ENCODE data around the gene TPM1.
A peak's percentile ranks its signal among the peaks of the same experiment; 100 is the strongest.

TPM1 gene

DNA sequence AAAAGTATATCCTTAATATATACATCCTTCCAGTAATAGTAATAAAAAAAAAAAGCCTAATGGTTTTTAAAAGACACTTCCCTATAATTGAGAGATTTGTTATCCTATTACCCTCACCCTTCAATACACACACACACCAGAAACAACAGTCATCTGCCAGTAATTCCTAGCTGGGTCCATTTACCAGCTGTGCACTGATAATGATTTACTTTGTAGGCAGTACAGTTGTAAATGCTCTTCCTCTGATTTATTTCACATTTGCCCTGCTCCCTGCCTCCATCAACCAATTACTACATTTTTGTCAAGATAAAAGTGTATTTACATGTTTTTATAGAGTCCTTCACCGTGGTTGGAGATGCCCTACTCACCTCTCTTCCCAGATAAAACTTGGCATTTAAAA, 12.4 kb downstream of the TPM1 start:
- DNase-seq (ENCODE audit: low read depth): peak; percentile 37

DNA sequence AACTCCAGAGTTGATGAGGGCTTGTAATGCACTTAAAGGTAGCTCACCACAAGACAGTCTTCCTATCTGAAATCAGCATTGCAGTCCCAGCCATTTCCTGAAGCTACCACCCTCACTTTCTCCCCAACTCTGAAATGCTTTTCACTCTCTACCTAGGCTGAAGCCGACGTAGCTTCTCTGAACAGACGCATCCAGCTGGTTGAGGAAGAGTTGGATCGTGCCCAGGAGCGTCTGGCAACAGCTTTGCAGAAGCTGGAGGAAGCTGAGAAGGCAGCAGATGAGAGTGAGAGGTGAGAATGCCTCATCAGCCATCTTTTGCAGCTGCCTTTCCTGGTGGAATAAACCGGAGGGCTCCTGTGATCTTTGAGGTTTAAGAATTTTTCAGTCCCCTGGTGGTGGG, 14.3 kb downstream of the TPM1 start:
- no peak for DNase-seq (ENCODE audit: low read depth)

DNA sequence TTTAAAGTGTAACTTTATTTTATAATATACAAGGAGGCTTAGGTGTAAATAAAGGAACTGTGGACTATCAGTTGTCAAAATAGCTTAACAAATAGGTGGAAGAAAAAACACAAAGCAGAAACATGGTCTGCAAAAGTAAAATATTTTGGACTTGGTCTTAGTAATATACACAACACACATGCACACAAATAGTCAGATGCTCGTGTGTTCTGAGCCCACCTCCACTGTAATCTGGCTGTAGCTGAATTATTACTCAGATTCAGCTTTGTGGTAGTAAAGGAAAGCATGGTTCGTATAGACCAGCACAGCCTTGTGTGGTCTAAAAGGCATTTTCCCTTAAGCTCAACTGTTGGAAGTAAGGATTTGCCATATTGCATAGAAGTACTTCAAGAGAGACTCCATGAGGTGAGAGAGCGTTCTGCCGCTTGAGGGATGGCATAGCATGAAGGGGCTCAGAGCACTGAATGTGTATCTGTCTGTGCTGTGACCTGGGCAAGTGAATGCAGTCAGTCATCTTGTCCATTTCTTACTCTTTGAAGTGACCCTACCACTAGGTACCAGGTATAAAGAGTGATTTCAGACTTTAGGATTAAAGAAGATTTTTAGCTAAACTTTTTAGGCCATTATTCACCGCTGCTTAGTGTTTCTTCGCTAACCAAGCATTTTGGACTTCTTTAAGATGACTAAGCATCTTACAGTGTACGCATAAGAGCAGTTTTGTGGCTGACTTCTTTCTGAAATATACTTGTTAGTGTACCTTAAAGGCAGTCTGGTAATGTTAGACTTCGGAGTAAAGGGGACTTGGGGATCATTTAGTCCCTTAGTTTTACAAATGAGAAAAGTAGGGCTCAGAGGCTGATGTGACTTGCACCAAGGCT, 15.2 kb downstream of the TPM1 start:
- no peak for DNase-seq (ENCODE audit: low read depth)

DNA sequence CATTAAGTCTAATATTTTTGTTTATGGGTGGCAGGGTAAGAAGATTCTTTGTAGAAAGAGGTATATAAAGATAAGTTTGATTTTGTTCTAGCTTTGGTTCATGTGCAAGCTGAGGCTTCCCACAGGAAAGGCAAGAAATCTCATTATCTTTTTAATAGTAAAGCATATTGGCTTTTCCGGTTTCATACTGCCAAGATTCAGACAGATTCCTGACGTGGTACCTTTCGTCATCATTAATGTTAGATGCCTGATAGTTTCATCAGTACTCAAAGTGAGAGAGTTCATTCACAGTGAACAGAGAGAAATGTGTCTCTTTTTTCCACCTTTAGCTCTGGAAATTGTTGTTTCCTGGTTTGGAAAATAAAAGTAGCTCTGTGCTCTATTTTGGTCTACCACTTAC, 16.5 kb downstream of the TPM1 start:
- DNase-seq (ENCODE audit: low read depth): no peak

DNA sequence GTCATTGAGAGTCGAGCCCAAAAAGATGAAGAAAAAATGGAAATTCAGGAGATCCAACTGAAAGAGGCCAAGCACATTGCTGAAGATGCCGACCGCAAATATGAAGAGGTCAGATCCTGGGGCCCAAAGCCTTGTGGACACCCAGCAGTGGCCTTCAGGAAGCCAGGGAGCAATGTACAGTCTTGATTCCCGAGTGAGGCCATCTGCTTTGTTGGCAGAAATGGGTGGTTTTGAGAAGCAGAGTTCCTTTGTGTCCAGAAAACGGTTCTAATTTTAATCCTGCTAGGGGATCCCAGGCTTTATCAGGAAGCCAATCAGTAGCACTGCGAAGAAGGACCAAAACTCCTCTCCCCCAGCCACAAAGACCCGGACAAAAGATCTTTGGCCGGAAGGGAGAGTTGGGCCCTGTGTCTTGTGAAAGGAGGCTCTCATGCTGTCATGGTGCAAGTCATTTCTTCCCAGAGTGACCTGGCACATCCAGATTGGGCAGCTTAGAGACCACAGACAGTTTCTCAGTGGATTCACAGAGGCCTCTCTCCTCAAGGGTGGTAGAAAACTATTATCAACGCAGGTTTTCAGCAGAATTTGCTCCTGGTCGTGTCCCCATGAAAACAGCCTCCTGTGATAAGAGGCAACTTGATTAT, 17.1 kb downstream of the TPM1 start:
- no peak for DNase-seq (ENCODE audit: low read depth)

DNA sequence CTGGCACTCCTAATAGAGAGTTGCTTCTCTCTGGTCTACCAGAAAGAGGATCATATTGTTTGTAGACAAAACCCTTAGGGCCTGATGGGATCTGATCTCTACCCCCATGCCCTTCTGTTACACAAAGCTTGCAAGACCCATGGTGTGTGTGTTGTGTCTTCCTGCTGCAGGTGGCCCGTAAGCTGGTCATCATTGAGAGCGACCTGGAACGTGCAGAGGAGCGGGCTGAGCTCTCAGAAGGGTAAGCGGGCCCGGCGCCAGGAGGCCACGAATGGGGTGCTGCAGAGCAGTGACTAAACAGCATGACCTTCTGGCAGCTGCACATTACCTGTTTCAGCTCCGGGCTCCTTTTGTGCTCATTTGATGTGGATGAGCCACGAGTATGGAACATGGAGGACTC, 18.2 kb downstream of the TPM1 start:
- no peak for DNase-seq (ENCODE audit: low read depth)

DNA sequence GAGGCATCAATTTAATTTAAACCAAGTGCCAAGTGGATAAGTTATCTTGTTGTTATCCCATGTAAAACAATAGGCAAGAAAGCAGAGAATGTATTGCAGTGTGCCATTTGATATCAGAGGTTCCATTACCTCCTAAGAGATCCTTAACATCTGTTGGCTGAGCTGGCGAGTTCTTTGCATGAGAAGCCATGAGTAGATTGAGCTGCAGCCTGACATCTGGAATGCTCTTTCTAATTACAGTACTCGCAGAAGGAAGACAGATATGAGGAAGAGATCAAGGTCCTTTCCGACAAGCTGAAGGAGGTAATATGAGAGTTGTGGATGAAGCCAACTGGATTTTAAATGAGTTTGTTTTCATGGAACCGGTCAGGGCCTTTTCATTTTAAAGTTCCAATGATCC, 19.4 kb downstream of the TPM1 start:
- no peak for DNase-seq (ENCODE audit: low read depth)

DNA sequence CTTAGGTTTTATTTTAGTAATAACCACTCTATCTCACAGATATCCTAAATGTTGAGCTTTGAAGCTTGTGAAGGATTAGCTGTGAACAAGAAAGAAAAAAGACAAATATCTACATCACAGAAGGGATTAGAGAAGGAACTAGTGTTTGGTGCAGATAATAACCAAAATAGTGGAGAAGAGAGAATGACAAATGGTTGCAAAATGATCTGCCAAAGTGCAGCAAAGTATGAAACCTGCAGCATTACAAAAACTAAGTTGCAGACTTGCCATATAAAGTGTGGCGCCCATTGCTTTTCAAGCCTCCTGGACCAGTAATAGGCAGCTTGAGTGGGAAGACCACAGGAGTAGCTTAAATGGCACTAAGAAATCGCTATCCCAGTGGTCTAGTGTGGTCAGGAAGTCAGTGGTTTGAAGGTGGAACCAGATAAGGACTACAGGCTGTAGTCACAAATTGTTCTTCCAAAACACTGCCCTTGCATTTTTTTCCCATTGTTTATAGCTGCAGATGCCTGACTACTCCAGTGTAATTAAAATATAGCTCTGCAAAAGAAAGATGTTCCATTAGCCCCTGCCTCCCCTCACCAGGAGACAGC, 20.7 kb downstream of the TPM1 start:
- no peak for DNase-seq (ENCODE audit: low read depth)

DNA sequence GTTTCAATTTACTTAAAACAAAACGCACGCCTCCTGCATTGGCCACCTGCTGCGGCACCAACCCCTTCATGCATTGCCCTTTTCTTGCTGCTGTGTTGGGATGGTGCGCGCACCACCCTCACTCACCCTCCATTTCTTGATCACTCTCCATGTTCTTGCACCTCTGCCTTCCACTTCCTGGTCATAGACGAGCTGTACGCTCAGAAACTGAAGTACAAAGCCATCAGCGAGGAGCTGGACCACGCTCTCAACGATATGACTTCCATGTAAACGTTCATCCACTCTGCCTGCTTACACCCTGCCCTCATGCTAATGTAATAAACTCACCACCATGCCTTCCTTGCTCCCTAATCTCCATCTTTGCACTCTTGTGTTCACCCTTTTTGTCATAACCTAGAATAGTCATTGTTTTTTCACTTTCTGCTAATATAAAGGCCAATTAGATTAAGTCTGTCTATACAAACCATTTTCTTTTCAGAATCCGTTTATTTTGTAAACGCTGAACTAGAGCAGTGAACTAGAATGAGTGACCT, 21.4 kb downstream of the TPM1 start:
- DNase-seq (ENCODE audit: low read depth): no peak

DNA sequence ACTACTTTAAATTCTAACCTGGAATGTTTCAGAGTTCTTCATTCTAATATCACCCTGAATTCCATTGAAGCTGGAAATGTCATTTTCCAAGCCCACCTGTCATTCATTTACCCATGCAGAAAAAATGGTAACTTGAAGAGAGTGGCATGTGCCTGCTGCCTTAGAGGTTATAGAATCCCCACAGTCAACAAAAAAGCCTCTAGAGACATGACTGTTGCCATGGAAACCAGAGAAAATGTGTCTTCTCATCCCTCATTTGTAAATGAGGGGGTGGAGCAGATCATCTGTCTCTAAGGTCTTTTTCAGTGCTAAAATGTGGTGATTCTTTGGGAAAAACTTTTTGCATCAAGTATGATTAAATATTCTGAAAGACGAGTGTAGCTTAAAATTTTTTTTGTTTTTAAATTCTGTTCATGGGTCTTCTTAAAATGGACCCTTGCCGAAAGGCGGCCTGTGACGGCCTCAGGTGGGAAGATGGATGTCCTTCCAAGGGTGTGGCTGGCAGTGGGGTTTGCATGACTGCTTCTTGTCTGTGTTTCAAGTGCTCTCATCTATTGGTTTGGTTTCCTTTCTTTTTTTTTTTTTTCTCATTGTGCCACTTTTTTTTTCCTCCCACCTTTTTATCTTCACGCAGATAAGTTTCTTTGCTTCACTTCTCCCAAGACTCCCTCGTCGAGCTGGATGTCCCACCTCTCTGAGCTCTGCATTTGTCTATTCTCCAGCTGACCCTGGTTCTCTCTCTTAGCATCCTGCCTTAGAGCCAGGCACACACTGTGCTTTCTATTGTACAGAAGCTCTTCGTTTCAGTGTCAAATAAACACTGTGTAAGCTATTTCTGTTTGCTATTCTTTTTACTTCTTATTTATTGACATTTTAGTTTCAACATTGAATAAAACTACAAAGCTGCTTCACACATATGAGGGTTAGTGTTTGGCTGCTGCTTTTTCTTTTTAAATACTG, 23.0 kb downstream of the TPM1 start:
- no peak for DNase-seq (ENCODE audit: low read depth)

DNA sequence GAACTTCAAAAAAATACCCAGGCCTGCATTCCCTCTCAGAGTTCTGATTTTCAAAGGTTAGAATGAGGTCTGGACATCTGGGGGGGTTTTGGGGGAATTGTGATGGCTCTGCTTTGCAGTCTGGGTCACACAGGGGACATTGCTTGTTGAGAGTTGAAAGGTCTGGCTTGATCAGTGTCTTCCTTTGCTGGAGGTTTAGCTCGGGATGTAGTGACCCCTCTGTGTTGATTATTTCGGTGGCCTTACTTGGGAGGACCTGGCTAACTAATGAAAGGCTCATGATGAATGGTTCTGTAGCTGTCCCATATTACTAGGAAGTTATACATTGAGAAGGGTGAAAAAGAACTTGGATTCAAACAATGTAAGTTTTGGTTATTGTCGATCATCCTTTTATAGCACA, 23.7 kb downstream of the TPM1 start:
- no peak for DNase-seq (ENCODE audit: low read depth)

DNA sequence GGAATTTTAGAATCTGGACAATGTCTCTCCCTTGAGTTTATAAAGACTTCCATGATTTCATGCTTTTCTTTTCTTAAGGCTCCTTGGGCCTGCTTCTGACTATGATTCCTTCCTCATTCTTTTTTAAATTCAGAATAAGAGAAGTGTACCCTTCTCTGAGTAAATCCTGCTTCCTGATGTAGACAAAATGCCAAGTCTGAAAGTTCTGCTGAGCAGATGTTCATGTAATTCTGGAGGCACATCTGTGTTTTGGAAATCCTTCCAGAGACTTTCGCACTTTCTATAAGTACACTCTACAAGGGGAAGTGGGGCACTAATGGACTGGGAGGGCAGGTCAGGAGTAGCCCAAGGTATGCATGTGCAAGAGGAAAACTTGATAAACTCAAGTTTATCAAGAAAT, 24.8 kb downstream of the TPM1 start:
- no peak for DNase-seq (ENCODE audit: low read depth)

DNA sequence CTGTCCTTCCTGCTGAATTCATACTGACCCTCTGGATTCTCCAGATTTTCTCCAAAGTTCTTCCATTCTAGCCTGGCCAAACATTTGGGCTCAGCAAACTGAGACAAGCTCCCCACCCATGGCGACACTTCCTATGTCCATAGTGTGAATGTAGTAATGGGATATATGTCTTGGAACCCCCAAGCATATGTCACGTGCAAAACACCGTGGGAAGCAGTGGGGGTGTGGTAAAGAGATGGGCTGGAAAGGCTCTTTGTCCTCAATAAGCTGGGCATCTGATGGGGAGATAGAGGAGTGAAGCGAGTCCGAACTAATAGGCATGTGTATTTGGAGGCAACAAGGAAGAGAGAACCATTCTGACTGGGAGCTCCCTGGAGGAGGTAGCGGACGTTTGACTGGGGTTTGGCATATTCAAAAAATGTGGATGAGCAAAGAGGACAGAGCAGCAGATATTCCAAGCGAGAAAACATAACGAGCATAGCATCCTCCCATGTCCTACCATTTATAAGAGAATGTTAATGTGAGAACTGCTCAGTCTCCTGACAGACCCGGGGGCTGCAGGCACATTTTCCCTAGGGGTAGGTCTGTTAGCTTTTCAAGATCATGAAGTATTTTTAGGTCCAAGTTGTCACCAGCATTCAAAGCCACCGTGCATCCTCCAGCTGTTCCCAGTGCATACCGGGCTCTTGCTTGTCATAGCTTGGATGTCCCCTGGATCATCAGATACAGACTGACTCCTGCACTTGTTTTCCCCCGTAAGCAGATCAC, 25.6 kb downstream of the TPM1 start:
- DNase-seq (ENCODE audit: low read depth): no peak

DNA sequence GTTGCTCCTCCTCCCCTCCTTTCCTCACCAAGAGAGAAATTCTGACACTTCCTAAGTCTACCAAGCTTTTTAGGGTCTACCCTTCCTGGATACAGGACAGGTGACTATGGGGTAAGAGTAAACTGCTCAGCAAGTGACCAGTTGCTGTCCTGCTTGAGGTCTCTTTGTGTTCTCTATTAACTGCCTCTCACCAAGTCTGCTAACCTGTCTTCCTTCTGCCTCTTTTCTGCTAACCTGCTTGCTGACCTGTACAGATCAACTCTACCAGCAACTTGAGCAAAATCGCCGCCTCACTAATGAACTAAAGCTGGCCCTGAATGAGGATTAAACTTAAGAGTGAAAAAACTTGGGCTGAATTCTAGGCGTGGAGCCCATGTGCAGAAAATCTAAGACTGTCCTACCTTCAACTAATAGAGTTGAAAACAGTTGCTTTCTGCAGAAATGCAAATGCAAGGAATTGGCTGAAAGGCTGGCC, 27.1 kb downstream of the TPM1 start:
- DNase-seq (ENCODE audit: low read depth): no peak

DNA sequence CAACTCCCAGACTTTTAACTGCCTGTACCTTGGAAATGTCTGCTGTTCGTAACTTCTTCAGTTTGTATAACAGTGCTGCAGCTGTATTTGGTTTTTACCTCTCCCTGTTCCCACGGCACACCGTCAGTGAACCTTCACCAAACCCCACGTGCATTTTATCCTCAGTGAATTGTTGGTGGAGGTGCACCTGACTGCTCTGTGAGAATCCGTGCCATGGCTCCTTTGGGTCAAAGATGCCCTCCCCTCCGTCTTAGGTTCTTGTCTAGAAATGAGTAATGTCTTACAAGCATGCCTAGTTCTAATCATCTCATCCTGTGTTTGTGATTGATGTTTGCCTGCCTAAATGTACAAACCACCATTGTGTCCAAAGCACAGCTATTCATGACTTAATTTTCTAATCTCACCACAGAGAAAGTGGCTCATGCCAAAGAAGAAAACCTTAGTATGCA, 28.2 kb downstream of the TPM1 start:
- no peak for DNase-seq (ENCODE audit: low read depth)

DNA sequence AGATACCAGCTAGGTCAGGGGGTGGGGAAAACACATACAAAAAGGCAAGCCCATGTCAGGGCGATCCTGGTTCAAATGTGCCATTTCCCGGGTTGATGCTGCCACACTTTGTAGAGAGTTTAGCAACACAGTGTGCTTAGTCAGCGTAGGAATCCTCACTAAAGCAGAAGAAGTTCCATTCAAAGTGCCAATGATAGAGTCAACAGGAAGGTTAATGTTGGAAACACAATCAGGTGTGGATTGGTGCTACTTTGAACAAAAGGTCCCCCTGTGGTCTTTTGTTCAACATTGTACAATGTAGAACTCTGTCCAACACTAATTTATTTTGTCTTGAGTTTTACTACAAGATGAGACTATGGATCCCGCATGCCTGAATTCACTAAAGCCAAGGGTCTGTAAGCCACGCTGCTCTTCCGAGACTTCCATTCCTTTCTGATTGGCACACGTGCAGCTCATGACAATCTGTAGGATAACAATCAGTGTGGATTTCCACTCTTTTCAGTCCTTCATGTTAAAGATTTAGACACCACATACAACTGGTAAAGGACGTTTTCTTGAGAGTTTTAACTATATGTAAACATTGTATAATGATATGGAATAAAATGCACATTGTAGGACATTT, 28.9 kb downstream of the TPM1 start:
- DNase-seq (ENCODE audit: low read depth): no peak

DNA sequence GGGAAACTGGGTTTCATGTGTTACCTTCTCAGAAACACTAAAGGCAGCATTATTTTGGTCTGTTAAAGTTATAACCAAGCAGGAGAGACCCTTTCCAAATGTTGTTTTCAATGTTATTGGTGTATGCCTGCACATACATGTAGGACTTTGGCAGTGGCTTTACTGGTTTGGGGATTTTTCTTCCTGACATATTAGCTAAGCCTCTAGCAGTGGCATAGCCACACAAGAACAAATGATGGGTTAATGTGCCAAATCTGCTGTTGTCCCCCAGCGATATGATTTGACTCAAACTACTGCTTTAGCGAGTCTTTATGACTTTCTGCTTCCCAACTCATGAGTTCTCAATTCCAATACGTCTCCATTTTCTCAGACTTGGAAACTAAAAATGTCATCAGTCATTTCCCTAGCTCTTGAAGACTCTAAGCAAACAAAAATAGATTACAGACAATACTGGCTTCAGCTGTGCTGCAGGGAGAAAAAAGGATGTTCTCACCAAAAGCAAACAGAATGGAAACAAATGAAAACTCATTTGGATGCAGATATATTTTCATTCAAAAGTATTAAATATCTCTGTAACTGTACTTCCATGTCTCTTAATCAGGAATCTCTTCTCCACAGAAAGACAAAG, 29.6 kb downstream of the TPM1 start:
- no peak for DNase-seq (ENCODE audit: low read depth)

DNA sequence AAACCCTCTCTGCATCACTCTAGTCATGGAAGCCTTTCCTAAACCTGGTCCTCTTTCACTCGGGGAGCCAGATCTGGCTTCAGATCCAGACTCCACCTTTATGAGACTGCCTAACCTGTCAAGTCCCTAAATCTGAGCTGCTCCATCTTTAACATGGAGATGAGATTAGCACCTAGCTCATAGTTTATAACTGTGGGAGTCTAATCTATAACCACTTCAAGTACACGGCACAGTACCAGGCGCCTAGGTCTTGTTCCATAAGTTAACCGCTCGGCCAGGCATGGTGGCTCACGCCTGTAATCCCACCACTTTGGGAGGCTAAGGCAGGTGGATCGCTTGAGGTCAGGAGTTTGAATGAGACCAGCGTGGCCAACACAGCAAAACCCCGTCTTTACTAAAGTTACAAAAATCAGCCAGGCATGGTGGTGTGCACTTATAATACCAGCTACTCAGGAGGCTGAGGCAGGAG, 30.3 kb downstream of the TPM1 start:
- no peak for DNase-seq (ENCODE audit: low read depth)

DNA sequence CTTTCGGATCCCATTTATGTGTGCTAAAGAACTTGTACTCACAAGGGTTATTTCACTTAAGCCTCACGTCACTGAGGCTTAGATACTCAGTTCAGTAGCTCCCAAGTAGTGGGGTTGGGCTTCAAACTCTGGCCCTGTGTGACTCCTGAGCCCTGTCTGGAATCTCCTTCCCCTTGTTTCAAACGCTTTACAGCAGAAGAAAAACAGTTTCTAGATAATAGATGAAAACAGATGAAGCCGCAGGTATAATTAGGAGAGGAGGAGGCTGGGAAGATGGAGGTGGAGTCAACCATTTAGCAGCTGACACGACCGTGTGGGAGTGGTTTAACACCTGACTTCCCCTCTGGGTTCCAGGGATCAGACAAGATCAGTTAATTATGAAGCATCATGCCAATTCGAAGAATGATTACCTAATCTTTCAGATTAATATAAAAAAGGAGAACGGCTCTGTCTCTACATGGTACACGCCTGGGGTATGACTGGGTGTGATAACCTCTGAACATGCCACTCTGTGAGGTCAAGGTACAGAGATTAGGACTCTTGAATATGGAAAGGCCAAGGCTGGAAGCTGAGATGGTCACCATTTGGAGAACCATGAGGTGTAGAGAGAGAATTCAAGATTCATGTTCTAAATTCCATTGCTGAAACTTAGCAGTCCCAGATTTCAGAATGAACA, 31.1 kb downstream of the TPM1 start:
- DNase-seq (ENCODE audit: low read depth): no peak

All from iris pigment epithelial cell (primary cell).